HepG2 (cell line): ENCODE results near the gene NDN. TPM values are rescaled to one million over a fixed set of nuclear protein-coding genes. Genes with fewer than 3 reads are reported as not detected.

Experiments
- CSRNP2 ChIP-seq: sonication (generic); formaldehyde crosslinking; conservative IDR thresholded peaks from 2 replicates; pipeline ENCODE4 v1.8.0; 2022; ENCODE audit warnings: low read depth, missing genetic modification reagents
- ELF4 ChIP-seq: sonication (generic); formaldehyde crosslinking; IDR thresholded peaks from 2 replicates; pipeline ENCODE4 v1.5.0; 2020; ENCODE audit warnings: missing genetic modification reagents, mild to moderate bottlenecking, moderate library complexity, borderline replicate concordance
- HCFC1 ChIP-seq: fragments of 150-350 bp; IDR thresholded peaks from 2 replicates; pipeline ENCODE4 v1.6.1; 2014; ENCODE audit warnings: low read depth, low read length
- HOXD1 ChIP-seq: sonication (generic); formaldehyde crosslinking; IDR thresholded peaks from 2 replicates; pipeline ENCODE4 v1.5.0; 2020; ENCODE audit warnings: missing genetic modification reagents
- MBD4 ChIP-seq: IDR thresholded peaks from 2 replicates; pipeline ENCODE4 v1.6.1; 2012; ENCODE audit warnings: low read length, inconsistent platforms, borderline replicate concordance
- MED1 ChIP-seq: sonication (generic); formaldehyde crosslinking; IDR thresholded peaks from 2 replicates; pipeline ENCODE4 v1.4.0; 2020; ENCODE audit warnings: missing genetic modification reagents
- MTERF4 ChIP-seq: sonication (generic); formaldehyde crosslinking; IDR thresholded peaks from 2 replicates; pipeline ENCODE4 v1.8.0; 2023; ENCODE audit warnings: mild to moderate bottlenecking, missing genetic modification reagents
- NRL ChIP-seq: sonication (generic); formaldehyde crosslinking; IDR thresholded peaks from 2 replicates; pipeline ENCODE4 v1.5.0; 2020; ENCODE audit warnings: missing genetic modification reagents, mild to moderate bottlenecking, moderate library complexity, borderline replicate concordance
- PBX3 ChIP-seq: sonication (generic); formaldehyde crosslinking; IDR thresholded peaks from 2 replicates; pipeline ENCODE4 v1.8.1; 2023; ENCODE audit warnings: missing genetic modification reagents, inconsistent platforms, borderline replicate concordance
- RXRA ChIP-seq: sonication (generic); formaldehyde crosslinking; IDR thresholded peaks from 2 replicates; pipeline ENCODE4 v1.5.1; 2020; ENCODE audit warnings: missing genetic modification reagents
- SAFB2 ChIP-seq: sonication (generic); formaldehyde crosslinking; IDR thresholded peaks from 2 replicates; pipeline ENCODE4 v1.5.1; 2020; ENCODE audit warnings: missing genetic modification reagents, low read depth, mild to moderate bottlenecking, borderline replicate concordance
- SALL1 ChIP-seq: sonication (generic); formaldehyde crosslinking; IDR thresholded peaks from 2 replicates; pipeline ENCODE4 v1.8.0; 2022; ENCODE audit warnings: mild to moderate bottlenecking, missing genetic modification reagents
- SP4 ChIP-seq: sonication (generic); formaldehyde crosslinking; IDR thresholded peaks from 2 replicates; pipeline ENCODE4 v1.8.1; 2023; ENCODE audit warnings: mild to moderate bottlenecking, missing genetic modification reagents
- TARDBP ChIP-seq: sonication (generic); formaldehyde crosslinking; IDR thresholded peaks from 2 replicates; pipeline ENCODE4 v1.8.0; 2022; ENCODE audit warnings: mild to moderate bottlenecking, missing genetic modification reagents
- TBP ChIP-seq: sonication (generic); formaldehyde crosslinking; IDR thresholded peaks from 2 replicates; pipeline ENCODE4 v1.5.0; 2020; ENCODE audit warnings: missing genetic modification reagents
- ZMAT5 ChIP-seq: sonication (generic); formaldehyde crosslinking; IDR thresholded peaks from 2 replicates; pipeline ENCODE4 v1.5.0; 2020; ENCODE audit warnings: mild to moderate bottlenecking, low read depth, missing genetic modification reagents, borderline replicate concordance
- ZNF276 ChIP-seq: sonication (generic); formaldehyde crosslinking; IDR thresholded peaks from 2 replicates; pipeline ENCODE4 v1.4.0; 2020; ENCODE audit warnings: mild to moderate bottlenecking, low read depth, missing genetic modification reagents
- ZNF333 ChIP-seq: sonication (generic); formaldehyde crosslinking; IDR thresholded peaks from 2 replicates; pipeline ENCODE4 v1.4.0; 2020; ENCODE audit warnings: mild to moderate bottlenecking, missing genetic modification reagents, borderline replicate concordance
- ZNF703 ChIP-seq: sonication (generic); formaldehyde crosslinking; IDR thresholded peaks from 2 replicates; pipeline ENCODE4 v1.5.1; 2020; ENCODE audit warnings: missing genetic modification reagents, mild to moderate bottlenecking, moderate library complexity, borderline replicate concordance
- ZNF713 ChIP-seq: sonication (generic); formaldehyde crosslinking; IDR thresholded peaks from 2 replicates; pipeline ENCODE4 v1.4.0; 2020; ENCODE audit warnings: mild to moderate bottlenecking, missing genetic modification reagents
- polyA plus RNA-seq, 8 experiments: library from polyadenylated mRNA; depleted of rRNA in 3 of 8; stranded (reverse) in 7 of 8; unstranded in 1 of 8; fragments of >200 nt; fragmentation: Illumina TruSeq in 4 of 8; extraction: Trizol in 4 of 8; gene quantifications; 2 replicates each; pipeline versions ENCODE4 v1.2.1 to v1.2.3, GENCODE V29; 2011 to 2016; ENCODE audit warnings: low read depth in 4 of 8, missing spikeins in 1 of 8, mixed read lengths in 1 of 8; ENCODE audit not compliant: insufficient read depth in 1 of 8
- total RNA-seq, 5 experiments: library from RNA; depleted of rRNA; stranded (reverse); fragments of >200 nt; fragmentation: Illumina TruSeq; extraction: Trizol; gene quantifications; 2 replicates each; pipeline ENCODE4 v1.2.3, GENCODE V29; 2016; ENCODE audit warnings: low read depth in 1 of 5
- TF ChIP-seq, protein P1 (sequence below): sonication (generic); formaldehyde crosslinking; IDR thresholded peaks from 2 replicates; pipeline ENCODE4 v1.5.0; 2020; ENCODE audit warnings: mild to moderate bottlenecking, missing genetic modification reagents, borderline replicate concordance

The NDN gene
- total and polyA plus RNA-seq, 2 of the 13 experiments (the other 11 are each of a cell fraction or from before 2014, with no cell fraction given), result 0.03 TPM; not detected in 1

- TF ChIP-seq, protein P1, sequence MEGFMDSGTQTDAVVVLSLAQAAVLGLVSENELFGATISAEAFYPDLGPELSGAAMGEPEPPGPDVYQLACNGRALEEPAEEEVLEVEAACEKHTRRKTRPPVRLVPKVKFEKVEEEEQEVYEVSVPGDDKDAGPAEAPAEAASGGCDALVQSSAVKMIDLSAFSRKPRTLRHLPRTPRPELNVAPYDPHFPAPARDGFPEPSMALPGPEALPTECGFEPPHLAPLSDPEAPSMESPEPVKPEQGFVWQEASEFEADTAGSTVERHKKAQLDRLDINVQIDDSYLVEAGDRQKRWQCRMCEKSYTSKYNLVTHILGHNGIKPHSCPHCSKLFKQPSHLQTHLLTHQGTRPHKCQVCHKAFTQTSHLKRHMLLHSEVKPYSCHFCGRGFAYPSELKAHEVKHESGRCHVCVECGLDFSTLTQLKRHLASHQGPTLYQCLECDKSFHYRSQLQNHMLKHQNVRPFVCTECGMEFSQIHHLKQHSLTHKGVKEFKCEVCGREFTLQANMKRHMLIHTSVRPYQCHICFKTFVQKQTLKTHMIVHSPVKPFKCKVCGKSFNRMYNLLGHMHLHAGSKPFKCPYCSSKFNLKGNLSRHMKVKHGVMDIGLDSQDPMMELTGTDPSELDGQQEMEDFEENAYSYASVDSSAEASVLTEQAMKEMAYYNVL, result no peak
- TF ChIP-seq PBX3, result no peak
- peak; percentile 84 for TF ChIP-seq MED1 (CRISPR knock-in tag)
- TF ChIP-seq SALL1 (CRISPR knock-in tag), result peak; percentile 82
- no peak for TF ChIP-seq ZNF276
- no peak; the same call in 1 of the 2 replicates for TF ChIP-seq ZNF703
- no peak for TF ChIP-seq TBP
- no peak for TF ChIP-seq ZNF333 (CRISPR knock-in tag)
- no peak for TF ChIP-seq MBD4
- no peak for TF ChIP-seq MTERF4 (CRISPR knock-in tag)
- no peak for TF ChIP-seq HOXD1 (CRISPR knock-in tag)
- TF ChIP-seq SAFB2 (CRISPR knock-in tag), result no peak
- TF ChIP-seq SP4 (CRISPR knock-in tag), result no peak
- no peak for TF ChIP-seq ZMAT5 (CRISPR knock-in tag)
- no peak for TF ChIP-seq HCFC1
- TF ChIP-seq RXRA (CRISPR knock-in tag), result no peak; the same call in 1 of the 2 replicates
- no peak for TF ChIP-seq CSRNP2 (CRISPR knock-in tag)
- TF ChIP-seq NRL (CRISPR knock-in tag), result no peak
- TF ChIP-seq ZNF713 (CRISPR knock-in tag), result no peak
- TF ChIP-seq ELF4 (CRISPR knock-in tag), result no peak
- TF ChIP-seq TARDBP (CRISPR knock-in tag), result peak; percentile 72
Measured at GRCh38 chr15:23690450-23690852, 3.3 kb upstream of the NDN start (continued).
